ENCODE results near the gene RPH3AL. TPM values are rescaled to one million over a fixed set of nuclear protein-coding genes. Genes with fewer than 3 reads are reported as not detected.

RPH3AL gene
- total RNA-seq, 1 donor from 2014 or later, result 24.3 TPM

DNA sequence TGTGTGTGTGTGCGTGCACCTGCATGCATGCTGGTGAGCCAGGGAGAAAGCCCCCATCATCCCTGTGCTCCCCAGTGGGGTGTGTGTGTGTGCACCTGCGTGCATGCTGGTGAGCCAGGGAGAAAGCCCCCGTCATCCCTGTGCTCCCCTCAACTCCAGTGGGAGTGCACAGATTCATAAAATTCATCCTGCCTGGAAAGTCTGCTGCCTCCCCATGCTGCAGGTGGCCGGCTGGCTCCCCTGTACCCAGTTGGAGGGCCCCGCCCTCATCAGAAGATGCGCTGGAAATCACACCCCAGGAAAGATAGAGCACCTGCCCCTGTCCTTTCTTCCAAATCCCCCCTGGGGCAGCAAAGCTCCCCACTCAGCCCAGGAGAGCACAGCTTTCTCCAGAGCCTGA is 86.4 kb downstream of the RPH3AL start:
- no peak for DNase-seq (ENCODE audit: low read depth)

DNA sequence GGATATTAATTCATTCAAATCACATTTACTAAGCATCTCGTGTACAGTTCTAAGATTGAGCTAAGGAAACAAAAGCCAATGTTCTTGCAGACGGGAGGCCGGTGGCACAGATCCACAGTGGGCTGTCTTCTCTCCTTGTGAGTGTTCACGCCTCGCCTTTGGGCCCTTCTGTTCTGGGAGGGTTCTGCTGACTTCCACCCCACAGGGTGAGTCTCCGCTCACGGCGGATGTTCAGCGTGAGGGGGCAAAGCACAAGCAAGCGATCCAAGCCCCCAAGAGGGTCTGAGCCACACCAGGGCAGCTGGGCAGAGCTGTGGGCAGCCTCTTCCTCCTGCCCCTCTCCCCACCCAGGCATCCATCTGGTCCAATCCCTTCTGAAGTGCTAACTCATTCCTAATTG is 86.9 kb downstream of the RPH3AL start:
- DNase-seq (ENCODE audit: low read depth), result no peak

DNA sequence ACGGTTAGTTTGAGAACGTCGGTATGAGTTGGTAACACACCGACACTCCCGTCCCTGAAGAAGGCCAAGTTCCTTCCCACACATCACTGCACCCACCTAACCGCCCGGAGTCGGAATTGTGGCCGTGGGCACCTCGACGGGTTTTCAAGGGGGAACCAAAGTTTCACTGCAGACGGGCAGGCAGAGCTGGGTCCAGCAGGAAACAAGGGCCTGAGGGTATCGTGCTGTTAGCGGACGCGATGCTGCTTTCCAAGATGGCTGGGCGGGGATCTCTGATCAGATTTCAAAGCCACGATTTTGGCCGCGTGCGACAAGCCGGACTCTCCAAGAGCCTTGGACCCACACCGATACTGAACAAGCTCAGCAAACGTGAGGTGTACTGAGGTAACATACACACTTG is 88.8 kb downstream of the RPH3AL start:
- no peak for DNase-seq (ENCODE audit: low read depth)

DNA sequence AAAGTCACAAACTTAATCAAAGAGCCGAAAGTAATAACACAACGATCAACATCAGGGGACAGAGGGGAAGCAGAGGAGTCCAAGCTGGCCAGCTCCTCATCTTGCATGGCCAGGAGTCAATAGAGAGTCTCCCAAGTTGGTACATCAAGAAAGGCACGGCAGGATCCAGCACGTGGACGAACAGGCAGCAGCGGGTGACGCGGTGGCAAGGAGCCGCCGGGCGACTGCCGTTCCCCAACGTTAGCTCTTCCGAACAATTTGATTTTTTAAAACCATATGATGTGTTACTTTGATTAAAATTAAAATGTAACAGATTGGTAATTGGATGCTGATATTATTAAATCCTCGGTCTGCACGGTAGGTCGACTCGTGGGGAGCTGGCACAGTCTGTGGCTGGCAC is 89.3 kb downstream of the RPH3AL start:
- no peak for DNase-seq (ENCODE audit: low read depth)

DNA sequence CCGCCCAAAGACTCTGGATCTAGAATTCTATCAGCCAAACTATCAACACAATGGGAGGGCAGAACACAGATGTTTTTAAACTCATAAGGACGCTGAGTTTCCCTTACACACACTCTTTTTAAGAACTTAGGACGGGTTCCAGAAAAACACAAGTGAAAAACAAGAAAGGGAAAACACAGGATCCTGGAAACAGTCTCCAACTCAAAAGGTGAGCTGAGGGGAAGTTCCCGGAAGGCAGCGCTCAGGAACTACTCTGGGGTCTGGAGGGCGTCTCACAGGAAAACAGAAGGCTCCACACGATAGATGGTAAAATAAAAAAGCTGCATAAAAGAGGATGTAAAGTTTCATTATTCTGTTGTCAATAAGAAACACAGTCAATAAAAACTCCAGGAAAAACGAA is 91.0 kb downstream of the RPH3AL start:
- no peak for DNase-seq (ENCODE audit: low read depth)

DNA sequence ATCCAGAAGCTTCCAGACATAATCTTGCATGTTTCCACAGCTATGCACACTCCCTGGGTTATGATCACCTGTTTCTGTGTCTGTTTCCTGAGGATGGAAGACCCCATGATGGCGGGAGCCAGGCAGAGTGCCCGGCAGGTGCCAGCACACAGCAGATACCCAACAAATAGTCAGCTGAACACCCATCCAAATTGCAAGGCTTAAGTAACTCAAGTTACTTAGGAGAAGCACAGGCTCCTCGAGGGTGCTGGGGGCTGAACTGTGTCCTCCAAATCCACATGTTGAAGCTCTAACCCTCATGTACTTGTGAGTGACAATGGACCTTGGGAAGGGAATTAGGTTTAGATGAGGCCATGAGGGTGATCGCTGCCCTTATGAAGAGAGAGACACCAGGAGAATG is 91.7 kb downstream of the RPH3AL start:
- no peak for DNase-seq (ENCODE audit: low read depth)

DNA sequence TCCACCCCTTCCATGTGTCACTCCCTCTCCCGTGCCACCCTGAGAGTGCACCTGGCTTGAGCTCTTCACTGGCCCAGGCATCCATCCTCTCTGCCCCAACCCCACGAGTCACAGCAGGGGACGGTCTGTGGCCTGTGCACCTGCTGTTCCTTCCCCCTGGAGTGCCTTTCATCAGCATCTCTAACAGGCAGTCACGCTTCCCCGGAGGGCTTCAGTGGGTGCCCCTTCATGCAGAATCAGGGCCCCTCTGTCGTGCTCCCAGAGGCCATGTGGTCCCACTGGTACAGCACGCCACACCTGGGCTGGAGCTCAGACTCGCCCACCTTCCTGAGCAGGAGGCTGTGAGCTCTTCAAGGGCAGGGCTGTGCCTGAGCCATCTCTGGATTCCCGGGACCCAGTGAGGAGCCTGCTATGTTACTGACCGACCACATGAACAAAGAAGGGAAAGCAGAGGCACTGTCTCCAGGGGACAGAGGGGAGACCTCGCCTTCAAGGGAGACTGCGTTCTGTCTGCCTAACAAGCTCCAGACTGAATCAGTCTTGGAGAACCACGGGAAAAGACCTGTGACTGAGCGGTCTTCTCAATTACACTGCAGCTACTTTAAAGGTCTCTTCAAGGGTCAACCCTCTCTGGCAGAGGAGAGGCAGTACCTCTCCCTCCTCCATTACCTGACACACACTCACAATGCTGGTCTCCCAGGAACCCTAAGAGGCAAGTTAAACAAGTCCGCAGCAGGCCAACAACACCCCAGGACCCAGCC is 92.4 kb downstream of the RPH3AL start:
- DNase-seq (ENCODE audit: low read depth), result peak; percentile 45

DNA sequence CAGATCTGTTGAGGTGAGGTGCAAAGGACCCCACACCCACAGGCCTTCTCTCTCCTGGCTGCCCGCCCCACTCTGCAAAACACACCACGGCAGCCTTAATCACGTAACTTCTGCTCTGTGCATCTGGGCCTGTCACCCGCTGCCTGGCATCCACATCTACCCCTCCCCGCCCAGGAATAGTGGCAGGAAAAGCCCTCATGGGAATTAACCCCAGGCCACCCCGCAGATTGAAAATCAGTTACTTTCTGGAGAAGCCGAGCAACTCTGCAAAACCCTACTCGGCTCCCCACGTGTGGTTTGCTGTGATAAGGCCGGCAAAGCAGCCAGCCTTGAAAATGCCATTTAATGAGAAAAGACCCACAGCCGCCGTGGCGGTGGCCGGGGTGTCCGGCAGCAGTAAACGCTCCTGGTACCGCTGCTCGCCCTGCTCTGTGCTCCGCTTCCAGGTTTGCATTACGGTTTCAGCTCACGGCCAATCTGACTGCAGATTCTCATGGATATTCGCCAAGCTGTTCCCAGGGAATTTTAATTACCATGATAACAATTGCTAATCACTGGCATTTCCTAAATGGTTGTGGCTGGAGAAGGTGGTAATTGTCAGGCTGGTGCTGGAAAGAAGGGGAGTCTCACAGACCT is 93.1 kb downstream of the RPH3AL start:
- no peak for DNase-seq (ENCODE audit: low read depth)

DNA sequence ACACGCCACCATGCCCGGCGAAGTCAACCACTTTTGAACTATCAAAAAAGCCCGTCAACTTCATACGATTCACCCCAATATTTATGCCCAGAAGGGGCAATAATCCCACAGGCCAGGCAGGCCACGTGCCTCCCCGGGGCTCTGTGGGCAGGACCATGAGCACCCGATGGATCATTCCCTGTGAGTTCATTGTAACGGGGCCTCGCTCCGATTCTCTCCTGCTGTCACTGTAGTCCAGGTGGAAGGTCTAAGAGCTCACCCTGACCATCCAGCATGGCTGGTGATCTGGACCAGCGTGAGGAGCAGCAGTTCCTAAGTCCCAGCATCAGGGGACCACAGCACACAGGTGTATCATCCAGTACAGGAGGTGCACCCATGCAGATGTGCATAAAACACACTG is 93.7 kb downstream of the RPH3AL start:
- DNase-seq (ENCODE audit: low read depth), result no peak

DNA sequence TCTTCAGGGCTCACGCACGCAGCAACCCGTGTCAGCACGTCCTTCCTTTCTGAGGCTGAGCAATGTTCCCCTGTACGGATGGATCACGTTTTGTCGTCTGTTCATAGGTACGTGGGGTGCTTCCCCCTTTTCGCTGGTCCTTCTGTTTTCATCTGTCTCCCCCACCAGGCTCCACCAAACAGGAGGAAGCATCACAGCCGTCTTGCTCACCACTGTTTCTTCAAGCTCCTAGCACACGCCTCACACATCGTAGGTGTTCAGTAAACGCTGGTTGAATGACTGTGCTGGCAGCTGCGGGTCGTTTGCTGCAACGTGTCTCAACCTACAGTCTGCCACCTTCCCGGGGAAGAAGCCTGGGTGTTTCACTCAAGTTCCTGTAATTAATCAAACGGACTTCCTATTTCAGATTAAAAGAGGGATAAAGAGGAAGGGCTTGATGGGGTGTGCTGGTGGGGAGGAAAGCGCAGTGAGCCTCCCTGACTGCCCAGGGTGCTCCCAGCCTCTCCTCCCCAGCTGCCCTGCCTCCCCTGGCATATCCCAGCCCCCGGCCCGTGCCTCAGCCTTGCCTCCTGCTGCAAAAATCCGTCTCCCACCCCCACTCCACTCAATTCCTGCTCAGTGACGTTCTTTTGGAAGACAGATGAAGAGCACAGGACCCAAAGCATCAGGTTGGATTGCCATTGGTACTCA is 94.4 kb downstream of the RPH3AL start:
- DNase-seq (ENCODE audit: low read depth), result no peak

DNA sequence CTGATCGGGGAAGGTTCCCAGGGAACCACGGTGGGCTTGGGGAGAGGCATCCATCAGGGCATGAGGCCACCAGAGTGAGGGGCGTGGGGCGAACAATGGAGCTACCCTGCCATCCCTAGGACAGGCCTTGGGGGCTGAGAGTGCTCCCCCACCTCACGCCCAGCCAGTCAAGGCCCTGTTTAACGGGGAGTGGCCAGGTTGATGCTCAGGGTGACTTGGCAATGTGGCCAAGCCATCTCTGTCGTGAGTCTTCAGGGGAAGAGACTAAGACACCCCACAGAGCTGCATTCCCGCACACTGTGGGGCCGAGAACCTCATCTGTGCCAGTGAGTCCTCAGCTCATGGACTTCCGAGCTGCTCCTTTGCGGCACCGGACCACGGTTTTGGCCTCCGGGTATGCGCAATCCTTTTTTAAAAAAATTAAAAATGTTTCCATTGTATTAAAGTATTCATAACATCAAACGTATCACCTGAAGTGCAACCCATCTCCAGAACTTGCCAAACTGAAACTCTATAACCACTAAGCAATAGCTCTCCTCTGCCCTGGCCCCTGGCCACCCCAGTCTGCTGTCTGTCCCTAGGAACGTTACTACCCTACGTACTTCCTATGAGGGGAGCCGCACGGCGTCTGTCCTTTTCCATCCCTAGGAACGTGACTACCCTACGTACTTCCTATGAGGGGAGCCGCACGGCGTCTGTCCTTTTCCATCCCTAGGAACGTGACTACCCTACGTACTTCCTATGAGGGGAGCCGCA is 99.3 kb downstream of the RPH3AL start:
- DNase-seq (ENCODE audit: low read depth), result no peak

DNA sequence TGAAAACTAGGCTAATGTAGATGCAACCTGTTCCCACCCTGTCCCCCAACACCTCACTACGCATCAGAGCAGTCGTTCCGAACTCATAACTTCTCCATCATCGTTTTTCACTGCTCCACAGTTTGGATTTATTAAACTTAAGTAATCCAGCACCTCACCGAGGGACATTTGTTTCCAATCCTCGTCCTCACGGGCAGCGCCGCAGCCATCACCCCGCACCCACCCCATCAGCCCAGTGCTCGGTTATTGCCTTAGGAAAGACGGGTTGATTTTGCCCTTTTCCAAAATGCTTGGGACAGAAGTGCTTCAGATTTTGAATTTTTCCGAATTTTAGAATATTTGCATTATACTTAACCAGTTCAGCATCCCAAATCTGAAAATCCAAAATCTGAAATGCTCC is 100.2 kb downstream of the RPH3AL start:
- no peak for DNase-seq (ENCODE audit: low read depth)

DNA sequence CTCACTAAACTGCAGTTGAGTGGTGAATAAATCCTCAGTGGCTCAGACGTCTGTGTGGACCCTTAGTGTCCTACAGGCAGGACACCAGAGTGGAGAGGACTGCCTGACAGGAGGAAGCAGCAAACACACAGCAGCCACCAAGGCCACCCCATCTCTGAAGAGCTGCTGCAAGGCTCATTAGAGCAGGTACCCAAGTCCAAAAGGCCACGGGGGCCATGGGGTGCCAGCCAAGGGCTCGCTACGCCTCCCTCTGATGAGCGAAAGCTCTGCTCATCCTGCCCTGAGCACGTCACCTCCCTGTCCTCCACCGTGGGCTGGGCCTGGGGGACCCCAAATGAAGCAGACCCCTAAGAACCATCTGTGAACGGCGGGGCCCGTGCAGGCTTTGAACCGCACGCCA is 101.1 kb downstream of the RPH3AL start:
- DNase-seq (ENCODE audit: low read depth), result no peak

DNA sequence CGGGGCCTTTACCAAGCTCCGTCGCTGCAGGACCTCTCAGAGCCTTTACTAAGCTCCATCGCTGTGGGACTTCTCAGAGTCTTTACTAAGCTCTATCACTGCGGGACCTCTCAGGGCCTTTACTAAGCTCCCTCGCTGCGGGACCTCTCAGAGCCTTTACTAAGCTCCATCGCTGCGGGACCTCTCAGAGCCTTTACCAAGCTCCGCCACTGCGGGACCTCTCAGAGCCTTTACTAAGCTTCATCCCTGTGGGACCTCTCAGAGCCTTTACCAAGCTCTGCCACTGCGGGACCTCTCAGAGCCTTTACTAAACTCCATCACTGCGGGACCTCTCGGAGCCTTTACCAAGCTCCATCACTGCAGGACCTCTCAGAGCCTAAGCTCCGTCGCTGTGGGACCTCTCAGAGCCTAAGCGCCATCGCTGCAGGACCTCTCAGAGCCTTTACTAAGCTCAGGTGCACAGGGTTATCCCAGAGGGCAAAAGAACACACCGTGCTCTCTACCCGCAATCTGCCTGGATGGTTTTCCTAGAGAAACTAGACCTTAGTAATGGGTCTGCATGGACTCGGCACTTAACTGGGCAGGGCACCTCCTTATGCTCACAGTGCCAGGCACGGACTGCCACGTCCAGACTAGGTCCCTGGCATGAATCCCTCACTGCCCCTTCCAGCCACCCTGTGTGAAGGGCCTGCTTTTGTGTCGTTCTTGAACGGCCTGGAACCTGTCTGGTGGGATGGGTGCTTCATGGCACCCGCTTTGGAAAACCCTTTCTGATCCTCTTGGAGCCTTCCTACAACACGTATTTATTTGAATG is 101.9 kb downstream of the RPH3AL start:
- no peak for DNase-seq (ENCODE audit: low read depth)

DNA sequence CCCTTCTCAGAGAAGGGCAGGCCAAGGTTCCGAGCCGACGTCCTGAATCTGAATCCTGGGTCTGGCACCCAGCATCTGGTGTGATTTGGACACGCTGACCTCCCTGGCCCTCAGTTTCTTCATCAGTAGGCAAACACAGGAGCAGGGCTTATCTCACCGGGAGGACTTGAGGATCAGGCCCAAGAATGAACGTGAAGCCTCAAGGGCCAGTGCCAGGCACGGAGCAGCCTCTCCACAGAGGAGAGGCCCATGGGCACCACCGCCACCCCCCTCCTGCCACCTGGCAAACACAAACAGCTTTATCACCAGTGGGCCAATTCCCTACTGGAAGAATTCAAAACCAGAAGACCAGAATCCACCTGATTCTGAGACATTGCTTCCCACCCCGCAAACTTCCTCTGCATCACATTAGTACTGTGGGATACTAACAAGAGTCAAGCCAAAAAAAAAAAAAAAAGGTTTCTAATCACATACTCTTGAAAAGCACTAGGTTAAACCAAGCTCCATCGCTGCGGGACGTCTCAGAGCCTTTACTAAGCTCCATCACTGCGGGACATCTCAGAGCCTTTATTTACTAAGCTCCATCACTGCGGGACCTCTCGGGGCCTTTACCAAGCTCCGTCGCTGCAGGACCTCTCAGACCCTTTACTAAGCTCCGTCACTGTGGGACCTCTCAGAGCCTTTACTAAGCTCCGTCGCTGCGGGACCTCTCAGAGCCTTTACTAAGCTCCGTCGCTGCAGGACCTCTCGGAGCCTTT is 103.2 kb downstream of the RPH3AL start:
- no peak for DNase-seq (ENCODE audit: low read depth)

DNA sequence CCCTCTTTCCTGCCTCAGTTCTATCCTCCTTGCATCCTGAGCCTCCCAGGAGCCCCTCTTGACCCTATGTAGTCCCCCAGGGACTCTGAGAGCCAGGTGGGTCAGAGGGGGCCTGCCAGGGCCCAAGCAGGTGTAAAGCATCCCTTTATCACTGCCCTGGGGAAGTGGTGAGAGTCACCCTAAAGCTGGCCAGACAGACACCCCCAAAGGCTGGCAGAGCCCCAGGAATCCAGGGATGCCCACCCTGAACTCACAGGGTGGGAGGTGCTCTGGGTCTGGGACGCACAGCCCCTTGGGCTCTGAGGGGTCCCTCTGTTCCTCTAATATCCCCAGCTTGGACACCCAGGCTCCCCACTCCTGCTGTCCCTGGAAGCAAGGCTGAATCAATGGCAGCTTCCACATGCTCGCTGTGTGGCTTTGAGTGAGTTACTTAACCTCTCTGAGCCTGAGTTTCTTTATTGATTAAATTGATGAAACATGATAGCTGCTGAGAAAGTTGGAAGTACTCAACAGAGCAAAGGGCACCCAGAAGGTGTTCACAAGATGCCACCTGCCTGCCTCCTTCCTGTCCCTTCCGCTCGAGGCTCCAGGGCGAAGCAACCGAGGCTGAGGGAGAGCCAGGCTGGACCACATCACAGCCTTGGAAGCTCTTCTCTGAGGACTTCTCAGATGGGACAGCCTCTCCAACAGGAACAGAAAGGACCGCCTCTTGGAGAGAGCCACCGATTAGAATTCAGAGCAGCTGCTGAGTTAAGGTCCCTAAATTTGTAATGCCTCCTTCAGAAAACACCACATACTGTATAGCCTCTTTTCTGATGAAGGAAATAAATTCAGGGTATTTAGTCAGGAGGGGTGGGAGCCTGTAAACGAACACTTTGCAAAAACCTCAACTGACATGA is 104.0 kb downstream of the RPH3AL start:
- no peak for DNase-seq (ENCODE audit: low read depth)

DNA sequence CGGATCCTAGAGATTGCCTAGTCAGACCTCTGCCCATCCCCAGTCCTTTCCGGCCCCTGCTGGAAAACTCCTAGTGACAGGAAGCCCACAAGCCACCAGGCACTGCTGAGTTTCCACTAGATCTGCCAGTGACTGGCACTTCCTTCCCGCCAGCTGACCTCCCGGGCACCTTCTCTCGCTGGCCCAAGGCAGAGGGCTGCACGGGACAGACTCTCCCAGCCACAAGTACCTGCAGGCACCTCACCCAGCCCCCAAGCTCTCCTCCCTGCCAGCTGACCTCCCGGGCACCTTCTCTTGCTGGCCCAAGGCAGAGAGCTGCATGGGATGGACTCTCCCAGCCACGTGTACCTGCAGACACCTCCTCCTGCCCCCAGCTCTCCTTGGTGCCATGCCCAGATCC is 104.8 kb downstream of the RPH3AL start:
- DNase-seq (ENCODE audit: low read depth), result no peak

DNA sequence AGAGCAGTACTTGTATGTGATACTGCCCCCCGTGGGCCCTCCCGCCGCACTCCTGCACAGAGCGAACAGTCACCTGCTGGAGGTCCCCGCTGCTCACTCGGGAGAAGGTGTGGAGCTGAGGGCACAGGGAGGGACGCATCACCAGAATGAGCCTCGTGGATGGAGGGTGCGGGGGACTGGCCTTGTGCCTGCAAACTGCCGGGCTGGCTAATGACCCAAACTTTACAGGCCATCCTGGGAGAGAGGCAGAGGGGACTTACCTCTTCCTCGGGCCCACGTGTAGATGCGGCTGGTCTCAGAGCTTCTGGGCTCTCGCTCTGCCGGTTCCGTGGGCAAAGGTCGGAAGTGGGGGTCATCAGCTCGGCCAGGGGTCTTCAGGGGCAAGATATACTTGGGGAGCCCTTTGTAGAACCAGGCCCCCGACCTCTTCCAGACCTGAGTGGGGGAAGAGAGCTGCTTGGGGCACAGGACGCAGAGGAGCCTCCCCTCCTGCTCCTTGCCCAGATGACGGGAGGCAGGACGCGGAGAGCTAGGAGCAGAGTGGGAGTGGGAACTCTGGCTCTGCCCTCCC is 105.7 kb downstream of the RPH3AL start:
- DNase-seq (ENCODE audit: low read depth), result no peak

DNA sequence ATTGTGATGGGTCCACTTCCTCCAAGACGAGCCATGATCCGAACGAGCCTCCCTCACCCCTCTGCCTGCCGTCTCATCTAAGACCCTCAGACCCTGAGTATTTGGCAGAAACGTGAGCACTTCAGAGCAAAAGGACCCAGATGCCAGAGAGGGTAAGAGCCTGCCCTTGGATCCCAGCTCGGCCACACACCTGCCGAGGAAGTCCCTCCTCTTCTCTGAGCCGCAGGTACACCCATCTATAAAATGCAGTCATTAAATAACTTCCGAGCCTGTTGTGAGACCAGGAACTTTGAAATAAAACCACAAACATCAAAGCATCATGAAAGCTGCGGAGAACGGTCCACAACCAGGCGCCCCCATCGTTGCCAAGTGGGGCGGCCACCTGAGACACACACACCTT is 106.4 kb downstream of the RPH3AL start:
- DNase-seq (ENCODE audit: low read depth), result no peak
